Measurements from ENCODE around the gene SMPD3. TPM values are rescaled to one million over a fixed set of nuclear protein-coding genes. Genes with fewer than 3 reads are reported as not detected.

Gene SMPD3
- total and polyA plus RNA-seq, 9 of the 15 experiments (the other 6 are each of a cell fraction or from before 2014, with no cell fraction given): 0.03 to 1.2 (median 0.18) TPM

DNA sequence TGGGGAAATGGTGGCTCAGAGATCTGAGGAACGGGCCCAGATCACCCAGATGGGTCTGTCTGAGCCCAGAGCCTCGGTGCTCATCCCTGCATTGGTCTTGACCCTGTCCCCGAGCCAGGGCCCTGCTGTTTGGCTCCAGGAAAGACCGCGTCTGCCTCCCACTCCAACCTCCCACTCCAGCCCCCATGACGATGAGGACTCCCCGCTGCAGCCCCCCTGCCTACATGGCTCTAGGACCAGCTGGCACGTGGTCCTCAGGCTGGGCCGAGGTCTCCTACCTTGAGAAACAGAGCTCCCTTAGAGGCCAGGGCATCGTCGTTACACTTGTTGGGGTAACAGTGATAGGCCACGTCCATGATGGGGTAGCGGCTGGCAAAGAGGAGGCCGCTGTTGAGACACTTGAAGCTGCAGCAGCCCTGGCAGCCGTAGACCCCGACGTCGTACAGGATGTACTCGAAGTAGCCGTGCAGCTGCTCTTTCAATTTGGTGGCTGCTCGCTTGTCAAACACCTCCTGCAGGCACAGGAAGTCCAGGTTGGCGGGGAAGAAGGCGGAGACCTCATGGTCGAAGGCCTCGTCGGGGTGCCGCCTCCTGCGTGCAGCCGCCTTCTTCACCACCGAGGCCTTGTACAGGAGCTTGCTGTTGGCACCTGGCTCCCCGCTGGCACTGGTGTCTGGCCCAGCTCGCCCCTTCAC is 77.6 kb downstream of the SMPD3 start:
- in situ Hi-C loops (cut with MboI): no loop called here
- POLR2A ChIA-PET: interaction anchor here (0.6 to 1.2 kb wide), 2 partner anchors 13 to 1717 kb away, joined by 4 to 5 read pairs; no protein-coding TSS in a partner anchor
- Histone ChIP-seq H4K20me1 (replicated peaks; ENCODE audit: control insufficient read depth, insufficient read depth, low read length) (peaks cover 8% of the 10 kb centered on the region), H3K27ac (ENCODE audit: extremely low read depth, low read depth, low read length) (no peak overlapping the region), H3K27me3 (ENCODE audit: control insufficient read depth in 2 of 2, insufficient read depth in 2 of 2, low read length in 2 of 2) (peaks cover 44 to 64% of the 10 kb centered on the region in 2 experiments; a peak in 4 of 5 replicates), H2AFZ (ENCODE audit: low read depth, low read length) (no peak overlapping the region), H3K9me3 (replicated peaks; ENCODE audit: control insufficient read depth, insufficient read depth, low read depth, low read length) (no peaks in the 10 kb centered on the region), H3K4me3 (no peak overlapping the region), H3K9ac (ENCODE audit: insufficient read depth in 1 of 2, low read depth in 2 of 2, low read length in 2 of 2) (peak overlapping the region in 1 of 2 experiments; percentile 26; a peak in 1 of 4 replicates), H3K9me1 (ENCODE audit: control insufficient read depth, insufficient read depth, low read length) (no peaks in the 10 kb centered on the region), H3K36me3 (ENCODE audit: control insufficient read depth, insufficient read depth, low read length) (no peaks in the 10 kb centered on the region), H3K79me2 (ENCODE audit: control insufficient read depth, insufficient read depth, low read length) (no peaks in the 10 kb centered on the region), H3K4me1 (replicated peaks in 1 of 2; ENCODE audit: control insufficient read depth in 2 of 2, insufficient read depth in 2 of 2, low read length in 2 of 2) (peaks cover 0 to 36% of the 10 kb centered on the region in 2 experiments; a peak in 2 of 5 replicates), H3K4me2 (ENCODE audit: insufficient read depth, low read length) (no peak overlapping the region)
- WGBS (ENCODE audit: insufficient coverage, low coverage, missing lambda C conversion rate): 29% methylated on average over 29 of the region's 32 CpGs
- CTCF ChIA-PET (ENCODE audit: low intra/inter-chr PET ratio): no interaction called here
- ATAC-seq: no peak
- BruUV-seq (replicated peaks): no TSS peak
- DNase-seq (ENCODE audit: extremely low read depth in 1 of 4, low spot score in 3 of 4): no peak
- intact Hi-C loops (cut with micrococcal nuclease): no loop called here
- TF ChIP-seq ZNF445 (CRISPR knock-in tag; IDR thresholded peaks at IDR 0.05; ENCODE audit: low read depth): no peak
- no peak for TF ChIP-seq ILK (tag; IDR thresholded peaks at IDR 0.05; ENCODE audit: borderline replicate concordance, low read depth)
- TF ChIP-seq, protein P1, sequence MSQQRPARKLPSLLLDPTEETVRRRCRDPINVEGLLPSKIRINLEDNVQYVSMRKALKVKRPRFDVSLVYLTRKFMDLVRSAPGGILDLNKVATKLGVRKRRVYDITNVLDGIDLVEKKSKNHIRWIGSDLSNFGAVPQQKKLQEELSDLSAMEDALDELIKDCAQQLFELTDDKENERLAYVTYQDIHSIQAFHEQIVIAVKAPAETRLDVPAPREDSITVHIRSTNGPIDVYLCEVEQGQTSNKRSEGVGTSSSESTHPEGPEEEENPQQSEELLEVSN (IDR thresholded peaks at IDR 0.05; ENCODE audit: borderline replicate concordance in 1 of 2, extremely low read depth in 1 of 2, insufficient read depth in 1 of 2, insufficient read length in 1 of 2, low read depth in 1 of 2, low read length in 1 of 2, poor library complexity in 1 of 2, severe bottlenecking in 1 of 2): peak in 1 of 2 experiments; percentile 45
- no peak for FAIRE-seq
